Adrenal gland (tissue), 12 donors: ENCODE results near the gene VPS35L. TPM values are rescaled to one million over a fixed set of nuclear protein-coding genes. Genes with fewer than 3 reads are reported as not detected.

Experiments used
- DNase-seq, 7 donors: peaks; one replicate each; pipeline ENCODE4 v3.0.0-alpha.2; 2019 to 2020
- H3K27ac ChIP-seq, 5 donors: fragments of 200-600 bp; sonication (generic) in 4 of 5; 1 replicate in 3 of 5; 2 replicates in 2 of 5; pipeline versions ENCODE4 v1.5.1 to v1.8.0; 2016 to 2020; ENCODE audit warnings: mild to moderate bottlenecking in 1 of 5
- H3K27me3 ChIP-seq: fragments of 200-600 bp; 2 replicates; pipeline ENCODE4 v1.8.0; 2021
- H3K36me3 ChIP-seq, 2 donors: fragments of 200-600 bp; replicated peaks in 1 of 2; 1 replicate in 1 of 2; 2 replicates in 1 of 2; pipeline versions ENCODE4 v1.5.1 to v1.8.0; 2018 to 2022
- H3K4me1 ChIP-seq, 2 donors: fragments of 200-600 bp; replicated peaks in 1 of 2; 1 replicate in 1 of 2; 2 replicates in 1 of 2; pipeline versions ENCODE4 v1.5.1 to v1.8.0; 2018 to 2021
- H3K4me3 ChIP-seq, 4 donors: fragments of 200-600 bp; sonication (generic) in 3 of 4; one replicate each; pipeline ENCODE4 v1.5.1; 2016 to 2018
- H3K9me3 ChIP-seq, 3 donors: fragments of 200-600 bp; sonication (generic) in 1 of 3; replicated peaks in 1 of 3; 1 replicate in 2 of 3; 2 replicates in 1 of 3; pipeline versions ENCODE4 v1.5.1 to v1.8.0; 2016 to 2021
- CTCF ChIP-seq, 6 experiments: fragments of 450-650 bp in 4 of 6; fragments of 200-600 bp in 2 of 6; sonication (generic) in 1 of 6; IDR thresholded peaks; 1 replicate in 5 of 6; 2 replicates in 1 of 6; pipeline versions ENCODE4 v1.5.1 to v1.8.0; 2016 to 2021; ENCODE audit warnings: antibody characterized with exemption in 6 of 6, mild to moderate bottlenecking in 2 of 6, moderate library complexity in 1 of 6
- POLR2A ChIP-seq, 2 donors: fragments of 450-650 bp; IDR thresholded peaks; one replicate each; pipeline ENCODE4 v1.6.1; 2017; ENCODE audit warnings: antibody characterized with exemption in 2 of 2, mild to moderate bottlenecking in 2 of 2, moderate library complexity in 1 of 2
- WGBS, 4 donors: extraction: QIAGEN DNeasy Blood & Tissue Kit in 2 of 4; methylation state at CpG; one replicate each; pipeline versions ENCODE4 v1.1.5 to v1.1.7; 2013 to 2017; 5-methylcytosine and 5-hydroxymethylcytosine counted together
- intact Hi-C, 2 donors: fragments of 100-400 bp; cut with DNase I; formaldehyde crosslinking; loops; one replicate each; pipeline versions ENCODE4 v1.14.1 to v1.15.0; 2022 to 2023
- polyA plus RNA-seq, 3 donors: library from polyadenylated mRNA; stranded (reverse); fragments of 200-250 nt in 2 of 3; fragments of 350-450 nt in 1 of 3; fragmentation: Illumina TruSeq in 1 of 3; extraction: RNeasy Lipid Tissue Mini Kit (QIAGEN cat#74804) in 1 of 3; gene quantifications; one replicate each; pipeline ENCODE4 v1.2.3, GENCODE V29; 2013 to 2014
- total RNA-seq, 9 donors: library from RNA; depleted of rRNA in 4 of 9; stranded (reverse); fragments of >200 nt in 4 of 9; fragments of 120-200 nt in 1 of 9; fragmentation: NEBNext Ultra II Directional in 1 of 9; extraction: Animal tissue kit (Norgen Biotek cat#: 25700) in 1 of 9; gene quantifications; one replicate each; pipeline versions ENCODE4 v1.1.0 to v1.2.4, GENCODE V29; 2013 to 2023
- donor health status: healthy with polysubstance abuse.
- donor health status: Bipolar disorder and iron deficiency.
- donor health status: DM: yes; HTN: yes; CAD: no.
- donor health status: DM: no; HTN: no; CAD: no.
- donor health status: DM: no; HTN: no; CAD: no.
- donor health status: DM: yes; HTN: yes; CAD: no.

VPS35L gene
- total and polyA plus RNA-seq, 12 donors, result 38.3 to 96.7 (median 66.9) TPM

GRCh38 chr16:19642501-19642900, 87.0 kb downstream of the VPS35L start:
- H3K9me3 ChIP-seq, result no peaks in the 10 kb centered on the region
- no peak overlapping the region for H3K4me3 ChIP-seq
- no peak for DNase-seq
- TF ChIP-seq CTCF (IDR thresholded peaks at IDR 0.05) (no peak), POLR2A (IDR thresholded peaks at IDR 0.05) (no peak)
- no peak overlapping the region for H3K27ac ChIP-seq
- H3K27me3 ChIP-seq, result no peaks in the 10 kb centered on the region
- no peaks in the 10 kb centered on the region for H3K4me1 ChIP-seq
- peaks cover 0 to 34% of the 10 kb centered on the region in 2 donors for H3K36me3 ChIP-seq
- intact Hi-C loops, result no loop called here
- WGBS, 4 donors, result 94 to 96% (median 95%) methylated on average over 4 of the region's 4 CpGs

GRCh38 chr16:19644877-19645276, 89.4 kb downstream of the VPS35L start:
- Histone ChIP-seq H3K4me3 (no peak overlapping the region), H3K9me3 (no peaks in the 10 kb centered on the region), H3K36me3 (peaks cover 0 to 22% of the 10 kb centered on the region in 2 donors), H3K4me1 (no peaks in the 10 kb centered on the region), H3K27ac (no peak overlapping the region), H3K27me3 (no peaks in the 10 kb centered on the region)
- 75 to 85% (median 81%) methylated on average over 4 of the region's 4 CpGs for WGBS, 4 donors
- TF ChIP-seq CTCF (IDR thresholded peaks at IDR 0.05) (no peak), POLR2A (IDR thresholded peaks at IDR 0.05) (no peak)
- no peak for DNase-seq
- intact Hi-C loops, result no loop called here

- intact Hi-C loops, result no loop called here
- H3K9me3 ChIP-seq, result no peaks in the 10 kb centered on the region
- no peak overlapping the region for H3K4me3 ChIP-seq
- 77 to 88% (median 82%) methylated on average over 5 to 7 of the region's 7 CpGs for WGBS, 4 donors
- H3K27ac ChIP-seq, result peak overlapping the region in 1 of 5 donors; percentile 31
- H3K4me1 ChIP-seq, result no peaks in the 10 kb centered on the region
- H3K27me3 ChIP-seq, result no peaks in the 10 kb centered on the region
- no peak for TF ChIP-seq CTCF (IDR thresholded peaks at IDR 0.05)
- TF ChIP-seq POLR2A (IDR thresholded peaks at IDR 0.05), result no peak
- H3K36me3 ChIP-seq, result peaks cover 0 to 25% of the 10 kb centered on the region in 2 donors
- no peak for DNase-seq
These were observed 90.1 kb downstream of the VPS35L start for GRCh38 chr16:19645557-19645981.

GRCh38 chr16:19649980-19650379, 94.5 kb downstream of the VPS35L start:
- Histone ChIP-seq H3K4me1 (no peaks in the 10 kb centered on the region), H3K4me3 (no peak overlapping the region), H3K9me3 (no peaks in the 10 kb centered on the region), H3K36me3 (peaks cover 0 to 45% of the 10 kb centered on the region in 2 donors), H3K27ac (no peak overlapping the region), H3K27me3 (no peaks in the 10 kb centered on the region)
- WGBS, 4 donors, result 95 to 98% (median 97%) methylated on average over 3 of the region's 3 CpGs
- TF ChIP-seq CTCF (IDR thresholded peaks at IDR 0.05) (no peak), POLR2A (IDR thresholded peaks at IDR 0.05) (no peak)
- DNase-seq, result no peak
- intact Hi-C loops, result no loop called here
